Left ventricle myocardium inferior (tissue), 1 donor: ENCODE data around the gene ARFIP1. TPM values are rescaled to one million over a fixed set of nuclear protein-coding genes. Genes with fewer than 3 reads are reported as not detected.

Source experiments
- DNase-seq: peaks from one replicate; pipeline ENCODE4 v3.0.0-alpha.2; 2020
- H3K27ac ChIP-seq: fragments of 200-600 bp; replicated peaks from 2 replicates; pipeline ENCODE4 v1.8.0; 2021
- H3K27me3 ChIP-seq: fragments of 200-600 bp; 2 replicates; pipeline ENCODE4 v1.8.0; 2021; ENCODE audit warnings: low read depth
- H3K36me3 ChIP-seq: fragments of 200-600 bp; 2 replicates; pipeline ENCODE4 v1.8.0; 2021
- H3K4me1 ChIP-seq: fragments of 200-600 bp; 2 replicates; pipeline ENCODE4 v1.8.0; 2021
- H3K4me3 ChIP-seq: fragments of 200-600 bp; 2 replicates; pipeline ENCODE4 v1.8.0; 2021; ENCODE audit warnings: mild to moderate bottlenecking, moderate library complexity
- H3K9me3 ChIP-seq: fragments of 200-600 bp; replicated peaks from 2 replicates; pipeline ENCODE4 v1.8.0; 2021
- CTCF ChIP-seq: fragments of 200-600 bp; IDR thresholded peaks from 2 replicates; pipeline ENCODE4 v1.8.0; 2021; ENCODE audit warnings: antibody characterized with exemption, mild to moderate bottlenecking, borderline replicate concordance
- intact Hi-C: fragments of 100-400 bp; cut with micrococcal nuclease; formaldehyde crosslinking; loops from one replicate; pipeline ENCODE4 v1.11.0; 2022
- total RNA-seq: library from RNA; stranded (reverse); fragmentation: NEBNext Ultra II Directional; extraction: Animal tissue kit (Norgen Biotek cat#: 25700); gene quantifications from one replicate; pipeline ENCODE4 v1.2.1, GENCODE V29; 2021
- donor health status: DM: no; HTN: yes; CAD: no; lungs with severe emphysema.

The ARFIP1 gene
- total RNA-seq, 1 donor from 2014 or later = 13.2 TPM

- Histone ChIP-seq H3K4me3 (no peak overlapping the region), H3K4me1 (peaks cover 26% of the 10 kb centered on the region), H3K27me3 (peaks cover 38% of the 10 kb centered on the region), H3K36me3 (no peaks in the 10 kb centered on the region), H3K27ac (peak overlapping the region; percentile 61), H3K9me3 (no peaks in the 10 kb centered on the region)
- no peak for TF ChIP-seq CTCF
- intact Hi-C loops = no loop called here
- no peak for DNase-seq
These were observed 177.1 kb downstream of the ARFIP1 start for GRCh38 chr4:152956650-152957436.

DNA sequence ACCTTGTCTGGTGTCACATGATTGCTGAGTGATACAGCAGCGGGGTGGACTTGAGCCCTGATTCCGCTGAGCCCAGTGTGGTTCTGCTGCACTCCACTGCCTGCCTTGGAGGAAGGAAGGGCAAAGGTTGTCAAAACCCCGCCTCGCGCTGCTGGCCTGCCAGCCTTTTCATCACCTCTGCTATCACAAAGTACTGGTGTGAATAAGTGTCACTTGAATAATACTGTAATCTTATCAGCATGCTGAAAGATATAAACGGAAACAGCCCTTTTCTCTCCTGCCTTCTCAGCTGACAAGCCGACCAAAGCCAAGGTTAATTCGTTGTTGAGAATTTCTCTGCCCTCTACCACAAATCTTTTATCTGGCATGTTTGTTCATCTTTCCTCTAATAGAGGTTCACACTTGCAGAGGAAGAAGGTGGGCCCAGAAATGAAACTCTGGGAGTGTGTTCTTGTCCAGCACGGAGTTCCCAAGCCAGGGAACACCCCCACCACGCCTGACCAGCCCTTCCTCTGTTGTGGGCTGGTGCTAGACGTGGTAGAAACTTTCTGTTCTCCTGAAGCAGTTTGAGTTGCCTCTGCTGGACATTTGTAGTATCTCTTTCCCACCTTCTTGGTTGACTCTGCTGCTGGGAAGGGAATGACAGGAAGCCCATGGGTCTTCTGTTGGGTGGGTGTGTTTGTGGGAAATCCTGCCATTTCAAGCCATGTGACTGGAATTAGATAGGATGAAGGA, 177.8 kb downstream of the ARFIP1 start:
- DNase-seq = peak; percentile 63
- Histone ChIP-seq H3K36me3 (no peaks in the 10 kb centered on the region), H3K4me3 (peak overlapping the region; percentile 29), H3K27me3 (peaks cover 39% of the 10 kb centered on the region), H3K9me3 (no peaks in the 10 kb centered on the region), H3K4me1 (peaks cover 26% of the 10 kb centered on the region), H3K27ac (peak overlapping the region; percentile 61)
- intact Hi-C loops = no loop called here
- peak; percentile 43 for TF ChIP-seq CTCF

DNA sequence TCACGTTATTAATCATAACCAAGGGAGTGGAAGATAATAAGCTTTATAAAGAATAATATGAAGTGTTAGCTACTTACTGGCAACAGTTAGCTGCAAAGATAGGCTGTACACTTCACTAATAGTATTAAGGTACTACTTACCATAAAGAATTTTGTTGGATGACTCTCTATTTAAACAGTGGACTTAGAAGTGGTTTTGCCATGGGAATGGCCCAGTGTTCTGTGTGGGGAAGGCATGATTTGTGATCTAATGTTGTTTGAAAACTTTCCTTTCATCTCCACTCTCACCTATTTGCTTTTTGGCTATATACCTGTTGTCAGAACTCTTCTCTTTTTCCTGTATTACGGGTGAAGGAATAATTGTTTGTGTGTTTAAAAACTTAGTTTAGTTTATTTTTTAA, 179.3 kb downstream of the ARFIP1 start:
- peaks cover under 1% of the 10 kb centered on the region for H3K36me3 ChIP-seq
- no peak for DNase-seq
- intact Hi-C loops = no loop called here
- H3K27me3 ChIP-seq = peaks cover 33% of the 10 kb centered on the region
- peaks cover 26% of the 10 kb centered on the region for H3K4me1 ChIP-seq
- TF ChIP-seq CTCF = no peak
- H3K4me3 ChIP-seq = no peak overlapping the region
- no peak overlapping the region for H3K27ac ChIP-seq
- no peaks in the 10 kb centered on the region for H3K9me3 ChIP-seq

GRCh38 chr4:152960082-152960481, 180.3 kb downstream of the ARFIP1 start:
- Histone ChIP-seq H3K27me3 (peaks cover 26% of the 10 kb centered on the region), H3K4me1 (peaks cover 26% of the 10 kb centered on the region), H3K36me3 (peaks cover 5% of the 10 kb centered on the region), H3K4me3 (no peak overlapping the region), H3K9me3 (no peaks in the 10 kb centered on the region), H3K27ac (no peak overlapping the region)
- no peak for TF ChIP-seq CTCF
- intact Hi-C loops = no loop called here
- no peak for DNase-seq

DNA sequence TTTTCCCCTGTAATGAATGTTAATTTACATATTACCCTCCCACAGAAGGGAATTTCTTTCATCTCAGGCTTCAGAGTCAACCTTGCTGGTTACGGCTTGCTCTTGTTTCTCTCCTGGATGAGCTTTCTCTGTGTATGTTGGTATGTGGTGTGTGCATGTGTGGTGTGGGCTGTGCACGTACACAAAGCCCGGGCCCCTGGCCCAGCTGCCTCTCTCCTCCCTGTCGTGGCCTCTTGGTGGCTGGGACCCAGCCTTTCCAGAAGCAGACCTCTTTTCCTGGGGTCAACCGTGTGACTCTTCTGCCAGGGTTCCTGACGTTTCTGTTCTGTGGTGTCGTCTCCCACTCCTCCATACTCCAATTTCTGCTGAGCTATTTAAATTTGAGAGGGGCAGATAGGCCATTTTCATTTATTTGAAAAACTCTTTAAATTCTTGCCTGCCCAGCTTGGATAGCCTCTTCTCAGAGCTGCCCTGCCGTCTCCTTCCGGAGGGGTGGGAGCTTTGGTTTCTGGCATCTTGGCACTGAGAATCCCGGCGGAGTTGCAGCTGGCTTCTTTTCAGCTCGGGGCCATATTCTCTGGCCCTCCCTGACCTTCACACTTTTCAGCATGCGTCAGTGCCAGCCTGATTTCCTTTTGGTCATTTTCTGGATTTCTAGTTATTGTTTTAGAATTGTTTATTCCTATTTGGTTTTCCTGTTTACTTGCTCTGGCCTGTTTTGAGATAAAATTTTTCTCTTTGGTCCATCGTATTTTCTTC, 181.4 kb downstream of the ARFIP1 start:
- peaks cover 25% of the 10 kb centered on the region for H3K4me1 ChIP-seq
- intact Hi-C loops = no loop called here
- DNase-seq = no peak
- no peak overlapping the region for H3K4me3 ChIP-seq
- peaks cover 5% of the 10 kb centered on the region for H3K36me3 ChIP-seq
- peaks cover 32% of the 10 kb centered on the region for H3K27me3 ChIP-seq
- H3K27ac ChIP-seq = no peak overlapping the region
- no peak for TF ChIP-seq CTCF
- no peaks in the 10 kb centered on the region for H3K9me3 ChIP-seq
